Stimulated activated effector memory CD8-positive, alpha-beta T cell treated with anti-CD3 and anti-CD28 coated beads, Interleukin-12 subunit alpha, Interleukin-12 subunit beta, amount 100 ng/mL, for 72 hours (primary cell): ENCODE measurements around the gene NOP56.
"Not testable (repeated sequence)": the region's sequence is repeated elsewhere in the genome, so short reads cannot be mapped to it uniquely, and the experiment has no call there.

Experiments
- ATAC-seq: fragments of 150-1000 bp; cut with Tn5 transposase; 2 replicates; pipeline ENCODE4 v1.10.0; 2021
- DNase-seq, 2 donors: peaks; one replicate each; pipeline ENCODE4 v3.0.0; 2021 to 2022; ENCODE audit warnings: low spot score in 2 of 2
- H3K27ac Mint-ChIP-seq: one replicate; pipeline ENCODE4 v1.8.0; 2022; ENCODE audit warnings: mild to moderate bottlenecking, mixed read lengths
- H3K36me3 Mint-ChIP-seq: one replicate; pipeline ENCODE4 v1.8.0; 2022; ENCODE audit warnings: mild to moderate bottlenecking, mixed read lengths
- H3K4me1 Mint-ChIP-seq: one replicate; pipeline ENCODE4 v1.8.0; 2022; ENCODE audit warnings: mixed read lengths
- H3K4me3 Mint-ChIP-seq: one replicate; pipeline ENCODE4 v1.8.0; 2022; ENCODE audit warnings: mild to moderate bottlenecking, mixed read lengths
- H3K9me3 Mint-ChIP-seq: one replicate; pipeline ENCODE4 v1.8.0; 2022; ENCODE audit warnings: mixed read lengths

Gene NOP56

GRCh38 chr20:2690718-2691117 is 38.3 kb downstream of the NOP56 start:
- Mint-ChIP-seq H3K27ac (no peak overlapping the region), H3K36me3 (peaks cover 9% of the 10 kb centered on the region), H3K4me3 (peak overlapping the region; percentile 89), H3K4me1 (peaks cover 30% of the 10 kb centered on the region), H3K9me3 (no peaks in the 10 kb centered on the region)
- no peak for DNase-seq
- no peak for ATAC-seq

- peaks cover 9% of the 10 kb centered on the region for H3K36me3 Mint-ChIP-seq
- H3K4me3 Mint-ChIP-seq, result peak overlapping the region; percentile 89
- H3K4me1 Mint-ChIP-seq, result peaks cover 30% of the 10 kb centered on the region
- ATAC-seq (no peak), DNase-seq (no peak)
- no peaks in the 10 kb centered on the region for H3K9me3 Mint-ChIP-seq
- no peak overlapping the region for H3K27ac Mint-ChIP-seq
These were observed 38.7 kb downstream of the NOP56 start for GRCh38 chr20:2691127-2691526.

- Mint-ChIP-seq H3K4me1 (peaks cover 30% of the 10 kb centered on the region), H3K36me3 (peaks cover 9% of the 10 kb centered on the region), H3K27ac (peak overlapping the region; percentile 38), H3K9me3 (no peaks in the 10 kb centered on the region), H3K4me3 (peak overlapping the region; percentile 89)
- DNase-seq (no peak), ATAC-seq (no peak)
These were observed 39.2 kb downstream of the NOP56 start for GRCh38 chr20:2691663-2692035.

GRCh38 chr20:2692036-2692885 is 39.8 kb downstream of the NOP56 start, which contains the start of gene EBF4:
TSS of gene EBF4 (plus strand) at chr20:2692780. CDS start at chr20:2693646, 866 bp downstream.
- DNase-seq (no peak), ATAC-seq (peak; percentile 12)
- H3K4me1 Mint-ChIP-seq, result peaks cover 30% of the 10 kb centered on the region
- H3K27ac Mint-ChIP-seq, result peak within 1 kb of the TSS; percentile 38
- no peaks in the 10 kb centered on the region for H3K9me3 Mint-ChIP-seq
- peaks cover 9% of the 10 kb centered on the region for H3K36me3 Mint-ChIP-seq
- peak within 1 kb of the TSS; percentile 89 for H3K4me3 Mint-ChIP-seq

- H3K27ac Mint-ChIP-seq, result no peak overlapping the region
- H3K4me3 Mint-ChIP-seq, result no peak overlapping the region
- H3K9me3 Mint-ChIP-seq, result no peaks in the 10 kb centered on the region
- peaks cover 9% of the 10 kb centered on the region for H3K36me3 Mint-ChIP-seq
- ATAC-seq (peak; percentile 2), DNase-seq (no peak)
- H3K4me1 Mint-ChIP-seq, result peaks cover 25% of the 10 kb centered on the region
These were observed 40.5 kb downstream of the NOP56 start for GRCh38 chr20:2692886-2693285.

- H3K36me3 Mint-ChIP-seq, result peaks cover 9% of the 10 kb centered on the region
- DNase-seq, result peak; percentile 23 to 67
- ATAC-seq, result peak; percentile 65
- peak overlapping the region; percentile 31 for H3K4me3 Mint-ChIP-seq
- no peaks in the 10 kb centered on the region for H3K9me3 Mint-ChIP-seq
- no peak overlapping the region for H3K27ac Mint-ChIP-seq
- peaks cover 19% of the 10 kb centered on the region for H3K4me1 Mint-ChIP-seq
These were observed 41.0 kb downstream of the NOP56 start for GRCh38 chr20:2693286-2694007.

GRCh38 chr20:2694008-2694471 is 41.6 kb downstream of the NOP56 start:
- H3K27ac Mint-ChIP-seq, result no peak overlapping the region
- ATAC-seq (no peak), DNase-seq (no peak)
- H3K4me1 Mint-ChIP-seq, result peaks cover 17% of the 10 kb centered on the region
- H3K36me3 Mint-ChIP-seq, result peaks cover 9% of the 10 kb centered on the region
- peak overlapping the region; percentile 31 for H3K4me3 Mint-ChIP-seq
- no peaks in the 10 kb centered on the region for H3K9me3 Mint-ChIP-seq

- Mint-ChIP-seq H3K9me3 (no peaks in the 10 kb centered on the region), H3K4me1 (peaks cover 17% of the 10 kb centered on the region), H3K27ac (no peak overlapping the region), H3K36me3 (peaks cover 9% of the 10 kb centered on the region), H3K4me3 (peak overlapping the region; percentile 31)
- no peak for ATAC-seq
- DNase-seq, result no peak
These were observed 42.1 kb downstream of the NOP56 start for GRCh38 chr20:2694519-2694918.

GRCh38 chr20:2695206-2695983 is 43.0 kb downstream of the NOP56 start:
- peaks cover 17% of the 10 kb centered on the region for H3K4me1 Mint-ChIP-seq
- peaks cover 9% of the 10 kb centered on the region for H3K36me3 Mint-ChIP-seq
- H3K27ac Mint-ChIP-seq, result no peak overlapping the region
- H3K9me3 Mint-ChIP-seq, result no peaks in the 10 kb centered on the region
- ATAC-seq, result no peak
- H3K4me3 Mint-ChIP-seq, result no peak overlapping the region
- no peak for DNase-seq

GRCh38 chr20:2695984-2696525 is 43.6 kb downstream of the NOP56 start:
- H3K9me3 Mint-ChIP-seq, ATAC-seq, H3K27ac Mint-ChIP-seq, H3K4me3 Mint-ChIP-seq, H3K36me3 Mint-ChIP-seq: not testable (repeated sequence)
- H3K4me1 Mint-ChIP-seq, result peaks cover 12% of the 10 kb centered on the region
- DNase-seq, result peak in 1 of 2 donors; percentile 25

GRCh38 chr20:2696646-2697045 is 44.2 kb downstream of the NOP56 start:
- no peak overlapping the region for H3K27ac Mint-ChIP-seq
- no peaks in the 10 kb centered on the region for H3K9me3 Mint-ChIP-seq
- ATAC-seq, result no peak
- peaks cover 6% of the 10 kb centered on the region for H3K4me1 Mint-ChIP-seq
- peaks cover 7% of the 10 kb centered on the region for H3K36me3 Mint-ChIP-seq
- no peak overlapping the region for H3K4me3 Mint-ChIP-seq
- no peak for DNase-seq

GRCh38 chr20:2697768-2698167 is 45.3 kb downstream of the NOP56 start:
- Mint-ChIP-seq H3K27ac (no peak overlapping the region), H3K4me3 (no peak overlapping the region), H3K36me3 (no peaks in the 10 kb centered on the region), H3K4me1 (no peaks in the 10 kb centered on the region), H3K9me3 (no peaks in the 10 kb centered on the region)
- ATAC-seq (no peak), DNase-seq (no peak)

- ATAC-seq (no peak), DNase-seq (peak in 1 of 2 donors; percentile 47)
- no peaks in the 10 kb centered on the region for H3K36me3 Mint-ChIP-seq
- no peak overlapping the region for H3K27ac Mint-ChIP-seq
- H3K4me1 Mint-ChIP-seq, result no peaks in the 10 kb centered on the region
- no peak overlapping the region for H3K4me3 Mint-ChIP-seq
- no peaks in the 10 kb centered on the region for H3K9me3 Mint-ChIP-seq
These were observed 45.9 kb downstream of the NOP56 start for GRCh38 chr20:2698186-2698817.

GRCh38 chr20:2698912-2699311 is 46.5 kb downstream of the NOP56 start:
- no peaks in the 10 kb centered on the region for H3K36me3 Mint-ChIP-seq
- H3K9me3 Mint-ChIP-seq, result no peaks in the 10 kb centered on the region
- peak in 1 of 2 donors; percentile 47 for DNase-seq
- H3K4me1 Mint-ChIP-seq, result no peaks in the 10 kb centered on the region
- H3K4me3 Mint-ChIP-seq, result no peak overlapping the region
- no peak for ATAC-seq
- no peak overlapping the region for H3K27ac Mint-ChIP-seq
